ENCODE data around the gene INSC.

GRCh38 chr11:15199693-15200092 is 85.0 kb downstream of the INSC start:
- no peak for TF ChIP-seq CTCF (IDR thresholded peaks at IDR 0.05)
- no peak for TF ChIP-seq POLR2A (IDR thresholded peaks at IDR 0.05)

Measured in heart left ventricle (tissue), 13 donors.